GM12873 (cell line): Measurements from ENCODE around the gene SSC5D.

Experiments
- TF ChIP-seq, protein P1 (sequence below): IDR thresholded peaks from 2 replicates; pipeline ENCODE4 v1.5.1; 2012; ENCODE audit warnings: low read depth, mild to moderate bottlenecking, moderate library complexity, low read length, control low read depth; ENCODE audit not compliant: insufficient read depth; ENCODE audit errors: missing control alignments

Gene SSC5D

DNA sequence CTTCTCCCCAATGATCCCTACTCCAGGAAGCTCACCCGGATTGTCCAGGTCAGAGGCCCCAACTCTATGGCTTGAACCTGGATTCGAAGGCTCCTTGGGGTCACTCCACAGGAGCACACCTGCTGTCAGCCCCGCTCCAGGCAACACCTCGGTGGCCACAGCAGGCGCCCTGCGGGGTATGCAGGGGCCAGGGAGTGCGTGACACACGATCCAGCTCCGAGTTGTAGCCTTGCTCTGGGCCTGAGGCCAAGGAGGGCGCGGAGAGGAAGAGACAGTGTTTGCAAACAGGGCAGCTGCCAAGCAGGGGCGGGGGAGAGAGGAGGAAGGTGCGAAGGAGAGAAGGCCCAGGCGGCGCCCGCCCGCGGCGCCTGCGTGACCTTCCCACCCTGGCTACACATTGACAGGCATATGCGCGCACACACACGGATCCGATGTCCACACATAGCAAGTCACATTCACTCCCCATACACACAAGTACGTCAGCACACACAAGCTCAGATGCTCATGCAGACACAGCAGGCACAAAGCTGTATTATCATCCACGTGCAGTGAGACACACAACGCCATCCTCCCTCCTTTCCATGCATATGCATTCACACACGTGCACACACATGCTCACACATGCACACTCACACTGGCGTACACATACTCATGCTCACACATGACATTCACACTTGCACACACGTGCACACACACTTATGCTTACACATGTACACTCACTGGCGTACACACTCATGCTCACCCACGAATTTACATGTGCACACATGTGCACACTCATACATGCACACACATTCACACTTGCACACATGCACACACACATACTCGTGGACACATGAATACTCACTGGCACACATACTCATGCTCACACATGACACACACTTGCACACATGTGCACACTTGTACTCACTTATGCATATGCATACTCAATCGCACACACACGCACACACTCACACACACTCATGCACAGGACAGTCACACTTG is 38.3 kb downstream of the SSC5D start:
- TF ChIP-seq, protein P1, sequence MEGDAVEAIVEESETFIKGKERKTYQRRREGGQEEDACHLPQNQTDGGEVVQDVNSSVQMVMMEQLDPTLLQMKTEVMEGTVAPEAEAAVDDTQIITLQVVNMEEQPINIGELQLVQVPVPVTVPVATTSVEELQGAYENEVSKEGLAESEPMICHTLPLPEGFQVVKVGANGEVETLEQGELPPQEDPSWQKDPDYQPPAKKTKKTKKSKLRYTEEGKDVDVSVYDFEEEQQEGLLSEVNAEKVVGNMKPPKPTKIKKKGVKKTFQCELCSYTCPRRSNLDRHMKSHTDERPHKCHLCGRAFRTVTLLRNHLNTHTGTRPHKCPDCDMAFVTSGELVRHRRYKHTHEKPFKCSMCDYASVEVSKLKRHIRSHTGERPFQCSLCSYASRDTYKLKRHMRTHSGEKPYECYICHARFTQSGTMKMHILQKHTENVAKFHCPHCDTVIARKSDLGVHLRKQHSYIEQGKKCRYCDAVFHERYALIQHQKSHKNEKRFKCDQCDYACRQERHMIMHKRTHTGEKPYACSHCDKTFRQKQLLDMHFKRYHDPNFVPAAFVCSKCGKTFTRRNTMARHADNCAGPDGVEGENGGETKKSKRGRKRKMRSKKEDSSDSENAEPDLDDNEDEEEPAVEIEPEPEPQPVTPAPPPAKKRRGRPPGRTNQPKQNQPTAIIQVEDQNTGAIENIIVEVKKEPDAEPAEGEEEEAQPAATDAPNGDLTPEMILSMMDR = no peak

DNA sequence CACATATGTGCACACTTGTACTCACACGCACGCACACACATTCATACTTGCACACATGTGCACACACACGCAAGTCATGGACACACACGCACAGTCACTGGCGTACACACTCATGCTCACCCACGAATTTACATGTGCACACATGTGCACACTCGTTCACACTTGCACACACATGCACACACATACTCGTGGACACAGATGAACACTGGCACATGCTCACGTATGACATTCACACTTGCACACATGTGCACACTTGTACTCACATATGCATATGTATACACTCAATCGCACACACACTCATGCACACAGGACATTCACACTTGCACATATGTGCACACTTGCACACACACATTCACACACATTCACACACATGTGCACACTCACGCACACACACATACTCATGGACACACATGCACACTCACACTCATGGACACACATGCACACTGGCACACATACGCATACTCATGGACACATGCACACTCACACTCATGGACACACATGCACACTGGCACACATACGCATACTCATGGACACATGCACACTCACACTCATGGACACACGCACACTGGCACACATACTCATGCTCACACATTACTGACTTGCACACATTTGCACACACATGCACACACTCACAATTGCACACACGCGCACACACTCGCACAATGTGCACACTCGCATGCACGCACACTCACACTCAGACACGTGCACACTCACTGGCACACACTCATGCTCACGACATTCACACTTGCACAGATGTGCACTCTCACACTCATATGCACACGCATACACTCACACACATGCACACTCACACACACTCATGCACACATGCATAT is 39.2 kb downstream of the SSC5D start:
- TF ChIP-seq, protein P1 = no peak

DNA sequence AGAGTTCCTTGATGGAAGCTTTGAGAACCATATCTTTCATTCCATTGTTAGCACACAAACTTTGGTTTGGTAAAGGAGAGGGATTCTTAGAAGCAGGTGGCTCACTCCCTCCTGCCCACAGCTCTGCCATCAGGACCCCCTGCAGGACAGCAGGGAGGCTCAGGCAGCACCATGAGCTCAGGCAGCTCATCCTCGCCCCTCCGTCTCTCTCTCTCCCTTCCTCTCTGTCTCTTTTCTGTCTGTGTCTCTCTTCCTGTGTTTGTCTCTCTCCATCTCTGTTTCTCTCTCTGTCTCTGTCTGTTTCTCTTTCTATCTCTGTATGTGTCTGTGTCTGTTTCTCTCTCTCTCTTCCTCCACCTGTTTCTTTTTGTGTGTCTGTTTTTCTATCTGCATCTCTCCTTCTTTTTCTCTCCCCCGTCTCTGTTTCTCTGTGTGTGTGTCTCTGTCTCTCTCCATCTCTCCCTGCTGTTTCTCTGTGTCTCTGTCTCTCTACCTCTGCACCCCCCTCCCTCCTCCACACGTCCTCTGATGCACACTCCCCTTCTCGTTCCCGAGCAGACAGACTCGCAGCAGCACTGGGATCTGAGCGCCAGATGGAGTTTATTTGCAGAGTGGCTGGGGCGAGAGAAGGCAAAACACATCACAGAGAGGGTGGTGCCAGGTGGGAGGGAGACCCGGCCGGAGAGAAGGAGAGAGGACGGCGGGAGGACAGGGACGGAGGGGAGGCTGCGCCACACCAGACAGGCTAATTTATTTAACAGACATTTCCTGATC is 40.0 kb downstream of the SSC5D start:
- TF ChIP-seq, protein P1 = no peak

DNA sequence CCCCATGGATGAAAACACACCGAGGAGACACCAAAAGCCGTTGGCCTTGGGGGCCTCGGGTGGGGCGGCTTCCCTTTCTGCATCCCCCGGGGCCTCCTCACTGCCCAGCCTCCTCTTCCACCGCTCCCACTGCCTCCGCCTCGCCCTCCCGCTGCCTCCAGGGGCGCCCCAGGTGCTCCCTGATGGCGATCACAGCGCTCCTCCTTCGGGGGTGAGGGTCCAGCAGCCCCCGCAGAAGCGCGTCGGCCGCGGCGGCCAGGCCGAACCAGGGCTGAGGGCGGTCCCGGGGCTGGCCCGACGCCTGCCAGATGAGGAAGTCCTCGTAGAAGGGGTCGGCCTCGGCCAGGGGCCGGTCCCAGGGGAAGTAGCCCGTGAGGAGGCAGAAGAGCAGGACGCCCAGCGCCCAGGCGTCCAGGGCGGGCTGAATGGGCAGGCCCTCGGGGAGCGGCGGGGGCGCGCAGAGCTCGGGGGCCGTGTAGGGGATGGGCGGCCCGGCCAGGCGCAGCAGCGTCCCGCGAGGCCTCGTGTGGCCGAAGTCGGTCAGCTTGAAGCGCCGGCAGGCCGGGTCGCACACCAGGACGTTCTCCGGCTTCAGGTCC is 41.5 kb downstream of the SSC5D start:
- TF ChIP-seq, protein P1 = no peak

DNA sequence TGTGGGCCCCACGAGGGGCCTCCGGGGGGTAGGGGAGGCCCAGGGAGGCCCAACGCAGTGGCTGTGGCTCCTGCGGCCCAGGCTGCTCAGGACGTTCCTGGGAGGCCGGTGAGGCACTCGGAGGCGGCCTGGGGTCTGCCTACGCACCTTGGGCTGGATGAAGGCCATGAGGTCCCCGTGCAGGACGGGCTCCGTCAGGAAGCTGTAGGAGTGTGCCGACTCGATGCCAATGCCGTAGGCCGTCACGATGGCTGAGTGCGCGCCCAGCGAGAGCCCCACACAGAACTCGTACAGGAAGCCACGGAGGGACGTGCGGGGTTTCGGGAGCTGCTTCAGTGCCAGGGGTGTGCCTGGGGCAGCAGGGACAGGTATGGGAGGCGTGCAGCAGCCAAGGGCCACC is 42.8 kb downstream of the SSC5D start:
- TF ChIP-seq, protein P1 = no peak

DNA sequence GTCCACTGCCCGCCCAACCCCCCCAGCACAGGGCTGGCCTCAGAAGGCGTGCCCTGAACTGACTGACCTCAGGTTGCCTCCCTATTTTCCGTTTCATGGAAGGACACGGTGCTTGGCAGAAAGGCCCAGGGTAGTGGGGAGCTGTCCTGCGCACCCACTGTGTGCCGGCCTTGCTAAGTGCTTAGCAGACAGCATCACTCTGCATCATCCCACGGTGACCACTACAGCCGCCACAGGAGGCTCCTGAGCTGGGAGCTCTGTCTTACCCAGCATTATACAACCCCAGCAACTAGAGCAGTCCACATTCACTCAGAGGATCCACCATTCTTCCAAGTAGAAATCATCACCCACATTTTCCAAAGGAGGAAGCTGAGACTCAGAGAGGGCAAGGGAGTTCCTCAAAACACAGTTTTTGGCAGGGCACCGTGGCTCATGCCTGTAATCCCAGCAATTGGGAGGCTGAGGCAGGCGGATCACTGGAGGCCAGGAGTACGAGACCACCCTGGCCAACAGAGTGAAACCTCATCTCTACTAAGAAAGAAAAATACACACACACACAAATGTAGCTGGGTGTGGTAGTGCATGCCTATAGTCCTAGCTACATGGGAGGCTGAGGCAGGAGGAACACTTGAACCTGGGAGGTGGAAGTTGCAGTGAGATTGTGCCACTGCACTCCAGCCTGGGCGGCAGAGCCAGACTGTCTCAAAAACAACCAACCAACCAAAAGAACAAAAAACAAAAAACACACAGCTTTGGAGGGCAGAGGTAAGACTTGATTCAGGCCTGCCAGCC is 47.1 kb downstream of the SSC5D start:
- TF ChIP-seq, protein P1 = no peak
